SKM-1 treated with dmso at 0.1 percent for 144 hours (cell line): ENCODE measurements around the gene F2.
"Not testable (repeated sequence)": the region's sequence is repeated elsewhere in the genome, so short reads cannot be mapped to it uniquely, and the experiment has no call there.

Experiments used
- DNase-seq: peaks from one replicate; lab custom pipeline; 2025; ENCODE audit not compliant: unreplicated experiment; lab: John Stamatoyannopoulos, UW

Gene F2

GRCh38 chr11:46717825-46718154, 1.2 kb upstream of the F2 start:
- DNase-seq = not testable (repeated sequence)

DNA sequence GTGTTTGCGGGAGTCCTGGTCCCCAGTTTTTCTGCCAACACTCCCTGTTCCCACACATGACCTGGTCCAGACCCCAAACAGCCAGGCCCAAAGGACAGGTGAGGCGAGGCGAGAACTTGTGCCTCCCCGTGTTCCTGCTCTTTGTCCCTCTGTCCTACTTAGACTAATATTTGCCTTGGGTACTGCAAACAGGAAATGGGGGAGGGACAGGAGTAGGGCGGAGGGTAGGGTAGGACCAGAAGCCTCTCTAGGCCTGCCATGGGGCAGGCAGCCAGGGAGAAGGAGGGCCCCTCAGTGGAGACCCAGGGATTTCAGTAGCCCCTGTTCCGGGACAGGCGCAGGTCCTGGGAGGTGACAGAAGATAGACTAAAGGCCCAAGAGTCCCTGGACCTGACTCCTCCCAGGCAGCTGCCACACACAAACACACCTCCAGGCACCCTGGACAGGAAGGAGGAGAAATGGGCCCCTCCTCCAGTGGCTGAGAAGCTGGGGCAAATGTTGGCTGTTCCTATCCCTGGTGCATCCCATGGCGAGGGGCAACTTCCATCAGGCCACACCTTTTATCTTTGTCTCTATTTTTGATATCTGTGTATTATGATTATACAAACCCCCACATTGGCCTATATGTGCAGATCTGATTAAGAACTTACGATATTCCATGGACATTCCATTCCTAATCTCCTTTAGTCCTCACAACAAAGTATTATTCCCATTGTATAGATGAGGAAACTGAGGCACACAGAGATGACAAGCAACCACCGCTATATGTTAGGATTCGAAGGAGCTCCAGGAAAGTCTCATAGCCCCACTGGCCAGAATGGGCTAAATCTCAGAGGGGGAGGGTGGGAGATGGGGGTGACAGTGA, 626 bp upstream of the F2 start:
- no peak for DNase-seq

DNA sequence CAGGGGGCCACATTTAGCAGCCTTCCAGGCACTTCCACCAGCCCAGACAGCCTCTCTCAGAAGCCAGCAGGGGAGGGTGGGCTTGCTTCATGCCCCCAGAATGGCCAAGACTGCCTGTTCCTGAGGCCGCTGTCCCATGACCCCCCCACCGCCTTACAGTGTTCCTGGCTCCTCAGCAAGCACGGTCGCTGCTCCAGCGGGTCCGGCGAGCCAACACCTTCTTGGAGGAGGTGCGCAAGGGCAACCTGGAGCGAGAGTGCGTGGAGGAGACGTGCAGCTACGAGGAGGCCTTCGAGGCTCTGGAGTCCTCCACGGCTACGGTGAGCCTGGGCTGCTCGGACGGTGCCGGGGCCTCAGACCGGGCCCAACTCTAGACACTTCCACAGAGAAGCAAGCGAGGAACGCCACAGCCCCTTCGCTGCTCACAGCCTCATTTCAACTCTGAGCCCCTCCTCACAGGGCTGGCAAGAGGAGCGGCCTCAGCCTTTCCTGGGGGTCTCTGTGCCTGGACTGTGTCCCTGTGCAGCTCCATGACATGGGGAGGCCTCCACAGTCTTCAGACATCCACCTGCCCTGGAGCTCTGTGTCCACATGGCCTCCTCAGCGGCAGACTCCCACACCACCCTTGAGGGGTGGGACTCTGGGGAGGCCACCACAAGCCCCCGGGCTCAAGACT, 668 bp downstream of the F2 start:
- DNase-seq = no peak

GRCh38 chr11:46721286-46721685, 2.3 kb downstream of the F2 start:
- DNase-seq = no peak

DNA sequence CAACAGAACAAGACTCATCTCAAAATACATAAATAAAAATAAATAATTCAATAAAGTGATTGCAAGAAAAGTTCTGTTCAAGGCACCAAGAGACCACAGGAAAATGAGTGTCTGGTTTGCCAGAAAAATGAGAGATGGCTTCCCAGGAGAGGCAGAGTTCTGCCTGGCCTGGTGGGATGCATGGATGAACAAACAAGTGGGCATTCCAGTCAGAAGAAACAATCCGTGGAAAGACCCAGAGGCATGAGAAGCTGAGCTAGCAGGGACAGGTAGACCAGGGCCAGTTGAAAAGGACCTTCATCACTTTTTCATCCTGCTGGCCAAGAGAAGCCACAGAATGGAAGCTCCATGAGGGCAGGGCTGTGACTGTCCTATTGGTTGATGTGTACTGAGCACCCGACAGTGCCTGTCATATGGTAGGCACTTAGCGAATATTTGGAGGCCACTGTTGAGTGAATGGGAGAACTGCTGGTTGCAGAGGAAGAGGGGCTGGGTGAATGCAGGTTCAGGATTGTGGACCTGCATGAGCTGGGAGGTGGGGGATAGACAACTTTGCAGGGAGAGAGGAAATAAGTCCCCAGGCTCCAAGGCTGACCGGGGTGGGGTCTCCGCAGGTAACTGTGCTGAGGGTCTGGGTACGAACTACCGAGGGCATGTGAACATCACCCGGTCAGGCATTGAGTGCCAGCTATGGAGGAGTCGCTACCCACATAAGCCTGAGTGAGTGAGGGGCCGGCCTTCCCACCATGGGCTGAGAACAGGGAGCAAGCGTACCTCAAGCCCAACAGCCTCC, 3.7 kb downstream of the F2 start:
- no peak for DNase-seq

DNA sequence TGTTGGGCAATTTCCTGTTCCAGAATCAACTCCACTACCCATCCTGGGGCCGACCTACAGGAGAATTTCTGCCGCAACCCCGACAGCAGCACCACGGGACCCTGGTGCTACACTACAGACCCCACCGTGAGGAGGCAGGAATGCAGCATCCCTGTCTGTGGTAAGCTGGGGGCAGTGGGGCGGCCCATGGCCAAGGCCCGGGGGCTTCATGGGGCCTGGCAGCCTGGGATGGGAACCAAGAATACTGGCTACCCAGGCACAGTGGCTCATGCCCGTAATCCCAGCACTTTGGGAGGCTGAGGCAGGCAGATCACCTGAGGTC, 4.3 kb downstream of the F2 start:
- no peak for DNase-seq

DNA sequence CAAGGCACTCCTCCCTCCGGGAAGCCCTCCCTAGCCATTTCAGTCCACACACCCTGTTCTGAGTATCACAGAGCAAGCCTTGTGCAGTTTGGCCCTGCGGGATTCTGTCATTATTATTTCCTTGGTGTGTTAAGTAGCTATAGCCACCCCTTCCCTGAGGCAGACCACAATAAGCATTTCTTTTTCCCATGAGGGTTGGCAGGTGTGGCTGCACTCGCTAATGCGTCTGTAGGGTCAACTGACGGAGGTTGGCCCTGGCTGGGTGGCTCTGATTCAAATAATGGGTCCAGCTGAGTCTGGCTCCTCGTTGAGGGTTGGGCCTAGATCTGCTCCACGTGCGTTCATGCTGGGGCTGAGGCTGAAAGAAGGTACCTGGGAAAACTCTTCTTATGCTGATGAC, 5.1 kb downstream of the F2 start:
- no peak for DNase-seq

GRCh38 chr11:46725338-46726205, 6.6 kb downstream of the F2 start:
- DNase-seq = no peak

GRCh38 chr11:46726206-46726862, 7.3 kb downstream of the F2 start:
- no peak for DNase-seq

DNA sequence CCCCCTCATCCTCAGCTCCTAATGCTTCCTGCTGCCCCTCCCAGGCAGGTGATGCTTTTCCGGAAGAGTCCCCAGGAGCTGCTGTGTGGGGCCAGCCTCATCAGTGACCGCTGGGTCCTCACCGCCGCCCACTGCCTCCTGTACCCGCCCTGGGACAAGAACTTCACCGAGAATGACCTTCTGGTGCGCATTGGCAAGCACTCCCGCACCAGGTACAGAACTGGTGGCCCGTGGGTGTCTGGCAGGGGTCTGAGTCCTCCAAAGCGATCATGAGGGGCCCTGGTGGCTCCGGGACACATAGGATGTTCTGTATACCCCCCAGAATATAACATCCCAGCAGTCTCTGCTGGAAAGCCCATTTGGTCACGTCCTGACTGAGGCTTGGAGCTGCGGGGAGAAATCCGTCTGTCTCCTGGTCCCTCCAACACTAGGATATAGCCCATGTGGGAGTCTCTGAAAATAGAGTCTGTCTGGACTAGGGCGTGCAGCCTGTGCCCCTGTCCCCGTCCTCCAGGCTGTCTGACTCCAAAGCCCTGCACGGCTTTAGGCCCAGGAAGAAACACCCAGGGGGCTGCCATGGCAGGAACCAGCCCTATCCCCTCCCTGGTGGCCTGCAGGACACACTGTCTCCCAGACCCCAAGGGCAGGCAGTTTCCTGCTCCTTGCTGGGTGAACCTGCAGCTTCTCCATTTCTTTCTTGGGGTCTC, 9.1 kb downstream of the F2 start:
- no peak for DNase-seq

GRCh38 chr11:46728659-46729040, 9.6 kb downstream of the F2 start:
- DNase-seq = no peak

DNA sequence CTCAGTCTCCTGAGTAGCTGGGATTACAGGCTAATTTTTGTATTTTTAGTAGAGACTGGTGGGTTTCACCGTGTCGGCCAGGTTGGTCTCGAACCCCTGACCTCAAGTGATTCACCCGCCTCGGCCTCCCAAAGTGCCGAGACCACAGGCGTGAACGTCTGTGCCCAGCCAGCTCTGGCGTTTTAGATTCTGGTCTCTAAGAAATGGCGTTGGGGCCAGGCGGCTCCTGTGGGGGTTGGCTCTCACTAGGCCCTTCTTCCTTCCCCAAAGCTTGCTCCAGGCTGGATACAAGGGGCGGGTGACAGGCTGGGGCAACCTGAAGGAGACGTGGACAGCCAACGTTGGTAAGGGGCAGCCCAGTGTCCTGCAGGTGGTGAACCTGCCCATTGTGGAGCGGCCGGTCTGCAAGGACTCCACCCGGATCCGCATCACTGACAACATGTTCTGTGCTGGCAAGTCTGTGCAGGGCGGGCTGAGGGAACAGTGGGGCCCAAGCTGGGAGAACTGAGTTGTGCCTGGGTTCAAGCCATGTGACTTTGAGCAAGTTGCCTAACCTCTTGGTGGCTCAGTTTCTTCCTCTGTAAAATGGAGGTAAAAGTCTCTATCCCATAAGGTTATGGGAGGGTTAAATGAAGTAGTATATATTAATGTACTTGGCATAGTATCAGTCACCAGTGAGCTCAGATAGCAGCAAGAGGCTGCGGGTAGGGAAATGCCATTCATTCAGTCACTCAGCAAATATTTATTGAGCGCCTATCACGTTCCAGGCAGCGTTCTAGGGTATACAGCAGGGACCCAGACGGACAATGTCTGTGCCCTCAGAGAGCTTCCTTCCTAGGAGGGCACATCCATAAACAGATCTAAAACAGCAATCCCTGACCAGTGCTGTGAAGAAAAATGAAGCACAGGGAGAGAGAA, 10.4 kb downstream of the F2 start:
- no peak for DNase-seq

- DNase-seq = no peak
Observed at GRCh38 chr11:46731545-46731944, 12.5 kb downstream of the F2 start.

- DNase-seq = no peak
Observed at GRCh38 chr11:46733234-46733633, 14.2 kb downstream of the F2 start.

- DNase-seq = no peak
Observed at GRCh38 chr11:46736146-46736545, 17.1 kb downstream of the F2 start.

GRCh38 chr11:46736615-46737014, 17.6 kb downstream of the F2 start:
- no peak for DNase-seq

- no peak for DNase-seq
Observed at GRCh38 chr11:46737699-46738098, 18.7 kb downstream of the F2 start.

DNA sequence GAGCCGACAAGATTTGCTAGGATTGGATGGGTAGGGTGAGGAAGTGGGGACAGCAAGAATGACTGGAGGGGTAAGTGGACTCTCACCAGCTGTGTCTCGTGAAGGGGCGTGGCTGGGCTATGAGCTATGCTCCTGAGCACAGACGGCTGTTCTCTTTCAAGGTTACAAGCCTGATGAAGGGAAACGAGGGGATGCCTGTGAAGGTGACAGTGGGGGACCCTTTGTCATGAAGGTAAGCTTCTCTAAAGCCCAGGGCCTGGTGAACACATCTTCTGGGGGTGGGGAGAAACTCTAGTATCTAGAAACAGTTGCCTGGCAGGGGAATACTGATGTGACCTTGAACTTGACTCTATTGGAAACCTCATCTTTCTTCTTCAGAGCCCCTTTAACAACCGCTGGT, 19.9 kb downstream of the F2 start:
- no peak for DNase-seq
